A549 (cell line): ENCODE measurements around the gene ELK1. TPM values are rescaled to one million over a fixed set of nuclear protein-coding genes. Genes with fewer than 3 reads are reported as not detected.

Source experiments
- ATOH8 ChIP-seq: fragments of 250-450 bp; sonication (Bioruptor Pico); IDR thresholded peaks from 2 replicates; pipeline ENCODE4 v1.5.0; 2020; ENCODE audit warnings: low read depth, mild to moderate bottlenecking, moderate library complexity
- BCL3 ChIP-seq: fragments of >200 bp; sonication (Bioruptor Twin); formaldehyde crosslinking; IDR thresholded peaks from 3 replicates; pipeline ENCODE4 v1.6.1; 2016
- BHLHE40 ChIP-seq: IDR thresholded peaks from 2 replicates; pipeline ENCODE4 v1.6.1; 2012; ENCODE audit warnings: low read depth, low read length, inconsistent platforms
- CBX2 ChIP-seq: fragments of 200-600 bp; sonication (generic); IDR thresholded peaks from 2 replicates; pipeline ENCODE4 v1.6.1; 2016; ENCODE audit warnings: low read depth, mild to moderate bottlenecking, borderline replicate concordance
- CEBPB ChIP-seq, 2 experiments: fragments of >200 bp in 1 of 2; sonication (Bioruptor Twin) in 1 of 2; formaldehyde crosslinking in 1 of 2; IDR thresholded peaks; 2 replicates each; pipeline ENCODE4 v1.6.1; 2012 to 2016
- CHD2 ChIP-seq: fragments of 150-350 bp; IDR thresholded peaks from 2 replicates; pipeline ENCODE4 v1.6.1; 2014; ENCODE audit warnings: low read length; ENCODE audit not compliant: partially characterized antibody
- EHMT2 ChIP-seq: fragments of 200-600 bp; sonication (generic); IDR thresholded peaks from 2 replicates; pipeline ENCODE4 v1.6.1; 2016; ENCODE audit warnings: antibody characterized with exemption, low read depth, mild to moderate bottlenecking, moderate library complexity
- ELK1 ChIP-seq: fragments of 150-350 bp; IDR thresholded peaks from 2 replicates; pipeline ENCODE4 v1.6.1; 2014; ENCODE audit warnings: low read depth, mild to moderate bottlenecking, low read length
- EP300 ChIP-seq, 2 experiments: fragments of >200 bp; sonication (Bioruptor Twin); formaldehyde crosslinking; IDR thresholded peaks; 2 replicates in 1 of 2; 3 replicates in 1 of 2; pipeline ENCODE4 v1.6.1; 2016 to 2017
- FOXS1 ChIP-seq: fragments of 250-450 bp; sonication (Bioruptor Pico); IDR thresholded peaks from 2 replicates; pipeline ENCODE4 v1.5.0; 2020; ENCODE audit warnings: mild to moderate bottlenecking, moderate library complexity
- HDAC2 ChIP-seq: fragments of 200-600 bp; sonication (generic); IDR thresholded peaks from 2 replicates; pipeline ENCODE4 v1.6.1; 2016
- HES2 ChIP-seq: fragments of >200 bp; sonication (Bioruptor Twin); formaldehyde crosslinking; IDR thresholded peaks from 2 replicates; pipeline ENCODE4 v1.6.1; 2016
- HMGXB4 ChIP-seq: fragments of 250-450 bp; sonication (Bioruptor Pico); IDR thresholded peaks from 2 replicates; pipeline ENCODE4 v1.5.0; 2021; ENCODE audit warnings: mild to moderate bottlenecking, moderate library complexity, borderline replicate concordance
- HOXB13 ChIP-seq: fragments of 250-450 bp; sonication (Bioruptor Pico); IDR thresholded peaks from 2 replicates; pipeline ENCODE4 v1.5.0; 2020; ENCODE audit warnings: low read depth, mild to moderate bottlenecking, moderate library complexity
- JUNB ChIP-seq: fragments of >200 bp; sonication (Bioruptor Twin); formaldehyde crosslinking; IDR thresholded peaks from 2 replicates; pipeline ENCODE4 v1.6.1; 2016
- KDM1A ChIP-seq: fragments of 200-600 bp; sonication (generic); IDR thresholded peaks from 2 replicates; pipeline ENCODE4 v1.6.1; 2016; ENCODE audit warnings: low read depth, mild to moderate bottlenecking
- MAFK ChIP-seq: fragments of 450-650 bp; IDR thresholded peaks from 2 replicates; pipeline ENCODE4 v1.6.1; 2014; ENCODE audit not compliant: partially characterized antibody
- MAX ChIP-seq: IDR thresholded peaks from 2 replicates; pipeline ENCODE4 v1.6.1; 2012
- NFE2L2 ChIP-seq: fragments of 150-350 bp; conservative IDR thresholded peaks from 2 replicates; pipeline ENCODE4 v1.6.1; 2014; ENCODE audit warnings: low read length
- NPAS2 ChIP-seq: fragments of 250-450 bp; sonication (Bioruptor Pico); IDR thresholded peaks from 2 replicates; pipeline ENCODE4 v1.8.0; 2022; ENCODE audit warnings: mild to moderate bottlenecking, moderate library complexity, borderline replicate concordance
- NR3C1 ChIP-seq: fragments of >200 bp; sonication (Bioruptor Twin); formaldehyde crosslinking; IDR thresholded peaks from 3 replicates; pipeline ENCODE4 v1.6.1; 2017
- PHF8 ChIP-seq: fragments of 200-600 bp; sonication (generic); IDR thresholded peaks from 2 replicates; pipeline ENCODE4 v1.6.1; 2016; ENCODE audit warnings: low read depth, mild to moderate bottlenecking, antibody characterized with exemption, moderate library complexity, borderline replicate concordance
- POLR2A ChIP-seq: IDR thresholded peaks from 2 replicates; pipeline ENCODE4 v1.6.1; 2012; ENCODE audit warnings: mild to moderate bottlenecking, low read length
- REST ChIP-seq: fragments of 200-600 bp; sonication (generic); IDR thresholded peaks from 2 replicates; pipeline ENCODE4 v1.6.1; 2016; ENCODE audit warnings: antibody characterized with exemption, mild to moderate bottlenecking, moderate library complexity
- RFX5 ChIP-seq: fragments of 450-650 bp; IDR thresholded peaks from 2 replicates; pipeline ENCODE4 v1.7.1; 2014; ENCODE audit warnings: antibody characterized with exemption, mild to moderate bottlenecking, moderate library complexity
- RNF2 ChIP-seq: fragments of 200-600 bp; sonication (generic); IDR thresholded peaks from 2 replicates; pipeline ENCODE4 v1.6.1; 2016; ENCODE audit warnings: low read depth, mild to moderate bottlenecking, antibody characterized with exemption, moderate library complexity, borderline replicate concordance
- SMC3 ChIP-seq: fragments of >200 bp; sonication (Bioruptor Twin); formaldehyde crosslinking; IDR thresholded peaks from 3 replicates; pipeline ENCODE4 v1.6.1; 2018; ENCODE audit warnings: inconsistent platforms
- TP53 ChIP-seq: fragments of 250-450 bp; sonication (Bioruptor Pico); IDR thresholded peaks from 2 replicates; pipeline ENCODE4 v1.5.0; 2021; ENCODE audit warnings: mild to moderate bottlenecking, moderate library complexity
- USF2 ChIP-seq: fragments of 450-650 bp; IDR thresholded peaks from 2 replicates; pipeline ENCODE4 v1.6.1; 2014; ENCODE audit warnings: antibody characterized with exemption
- ZC3H11A ChIP-seq: fragments of 450-650 bp; IDR thresholded peaks from 2 replicates; pipeline ENCODE4 v1.6.1; 2014; ENCODE audit warnings: antibody characterized with exemption, mild to moderate bottlenecking
- ZFP36 ChIP-seq: fragments of 450-650 bp; IDR thresholded peaks from 2 replicates; pipeline ENCODE4 v1.6.1; 2014; ENCODE audit warnings: borderline replicate concordance; ENCODE audit not compliant: partially characterized antibody
- ZNF302 ChIP-seq: fragments of 250-450 bp; sonication (Bioruptor Pico); IDR thresholded peaks from 2 replicates; pipeline ENCODE4 v1.9.0; 2021; ENCODE audit warnings: inconsistent platforms, mild to moderate bottlenecking, moderate library complexity
- ZSCAN20 ChIP-seq: fragments of 250-450 bp; sonication (Bioruptor Pico); IDR thresholded peaks from 2 replicates; pipeline ENCODE4 v1.8.0; 2022; ENCODE audit warnings: mild to moderate bottlenecking, moderate library complexity
- polyA plus RNA-seq, 4 experiments: library from polyadenylated mRNA; depleted of rRNA in 3 of 4; stranded (reverse); fragments of >200 nt; fragmentation: RNase III in 1 of 4; extraction: RNeasy Plus Mini Kit Qiagen cat#74134 plus additional on column Dnase treatment in 1 of 4; gene quantifications; 2 replicates in 3 of 4; 3 replicates in 1 of 4; pipeline ENCODE4 v1.2.3, GENCODE V29; 2011 to 2017

ELK1 gene
- polyA plus RNA-seq, 2 of the 4 experiments (the other 2 are of a cell fraction), result 14.6 to 23.5 TPM

GRCh38 chrX:47619486-47620302 lies 30.7 kb downstream of the ELK1 start, which contains the start of gene SYN1 (continued):
- TF ChIP-seq ELK1 (no peak), NPAS2 (CRISPR knock-in tag) (no peak), FOXS1 (CRISPR knock-in tag) (no peak), CBX2 (no peak), ZNF302 (CRISPR knock-in tag) (no peak), TP53 (no peak), JUNB (no peak), SMC3 (no peak), CHD2 (no peak), ATOH8 (no peak), HOXB13 (CRISPR knock-in tag) (no peak; the same call in 1 of the 2 replicates), HMGXB4 (no peak), RNF2 (no peak), ZFP36 (no peak), HES2 (no peak), REST (peak; percentile 92), NR3C1 (no peak), HDAC2 (no peak), RFX5 (no peak), ZSCAN20 (no peak; the same call in 1 of the 2 replicates), MAFK (no peak), CEBPB (IDR thresholded peaks at IDR 0.05) (no peak), MAX (peak; percentile 68), ZC3H11A (no peak), NFE2L2 (no peak), KDM1A (no peak), EP300 (IDR thresholded peaks at IDR 0.05) (no peak), PHF8 (no peak), EHMT2 (no peak), POLR2A (no peak), BCL3 (no peak), BHLHE40 (peak; percentile 25; the same call in 1 of the 2 replicates), USF2 (no peak)
